ENCODE results near the gene DIP2A.

GRCh38 chr21:46600305-46600704 is 141.6 kb downstream of the DIP2A start:
- TF ChIP-seq, protein P1, sequence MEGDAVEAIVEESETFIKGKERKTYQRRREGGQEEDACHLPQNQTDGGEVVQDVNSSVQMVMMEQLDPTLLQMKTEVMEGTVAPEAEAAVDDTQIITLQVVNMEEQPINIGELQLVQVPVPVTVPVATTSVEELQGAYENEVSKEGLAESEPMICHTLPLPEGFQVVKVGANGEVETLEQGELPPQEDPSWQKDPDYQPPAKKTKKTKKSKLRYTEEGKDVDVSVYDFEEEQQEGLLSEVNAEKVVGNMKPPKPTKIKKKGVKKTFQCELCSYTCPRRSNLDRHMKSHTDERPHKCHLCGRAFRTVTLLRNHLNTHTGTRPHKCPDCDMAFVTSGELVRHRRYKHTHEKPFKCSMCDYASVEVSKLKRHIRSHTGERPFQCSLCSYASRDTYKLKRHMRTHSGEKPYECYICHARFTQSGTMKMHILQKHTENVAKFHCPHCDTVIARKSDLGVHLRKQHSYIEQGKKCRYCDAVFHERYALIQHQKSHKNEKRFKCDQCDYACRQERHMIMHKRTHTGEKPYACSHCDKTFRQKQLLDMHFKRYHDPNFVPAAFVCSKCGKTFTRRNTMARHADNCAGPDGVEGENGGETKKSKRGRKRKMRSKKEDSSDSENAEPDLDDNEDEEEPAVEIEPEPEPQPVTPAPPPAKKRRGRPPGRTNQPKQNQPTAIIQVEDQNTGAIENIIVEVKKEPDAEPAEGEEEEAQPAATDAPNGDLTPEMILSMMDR (conservative IDR thresholded peaks at IDR 0.05): no peak
- TF ChIP-seq ZFX (IDR thresholded peaks at IDR 0.05): no peak

Data from C4-2B (cell line).